ENCODE results near the gene CYP27A1.

DNA sequence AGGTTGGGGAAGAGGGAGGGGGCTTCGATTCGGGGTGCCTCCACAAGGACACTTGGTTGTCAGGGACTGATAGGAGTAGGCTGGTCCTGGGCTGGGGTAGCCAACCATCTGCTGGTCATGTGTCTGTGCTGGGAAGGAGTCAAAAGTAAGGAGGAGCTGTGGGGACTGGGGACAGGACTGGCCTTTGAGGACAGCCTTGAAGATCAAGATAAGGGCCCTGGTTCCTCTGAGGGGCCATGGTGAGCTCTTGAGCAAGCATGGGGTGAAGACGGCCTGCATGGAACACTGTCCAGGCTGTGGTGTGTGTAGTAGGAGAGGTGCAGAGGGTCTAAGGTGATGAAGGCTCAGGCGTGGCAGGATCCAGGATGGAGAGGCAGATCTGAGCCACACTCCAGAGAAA lies 1.7 kb downstream of the CYP27A1 start:
- no peak for TF ChIP-seq ZNF565 (CRISPR knock-in tag; conservative IDR thresholded peaks at IDR 0.05; ENCODE audit: low read depth)
- TF ChIP-seq POU6F1 (CRISPR knock-in tag; IDR thresholded peaks at IDR 0.05; ENCODE audit: borderline replicate concordance, low read depth) = no peak
- TF ChIP-seq BACH2 (CRISPR knock-in tag; IDR thresholded peaks at IDR 0.05; ENCODE audit: borderline replicate concordance) = no peak
- no peak for TF ChIP-seq ZFP30 (CRISPR knock-in tag; IDR thresholded peaks at IDR 0.05)
- no peak for TF ChIP-seq TOX (CRISPR knock-in tag; IDR thresholded peaks at IDR 0.05; ENCODE audit: borderline replicate concordance)
- no peak for TF ChIP-seq OSR1 (CRISPR knock-in tag; IDR thresholded peaks at IDR 0.05)
- TF ChIP-seq TCF4 (CRISPR knock-in tag; IDR thresholded peaks at IDR 0.05; ENCODE audit: borderline replicate concordance) = no peak
- TF ChIP-seq, protein P1, sequence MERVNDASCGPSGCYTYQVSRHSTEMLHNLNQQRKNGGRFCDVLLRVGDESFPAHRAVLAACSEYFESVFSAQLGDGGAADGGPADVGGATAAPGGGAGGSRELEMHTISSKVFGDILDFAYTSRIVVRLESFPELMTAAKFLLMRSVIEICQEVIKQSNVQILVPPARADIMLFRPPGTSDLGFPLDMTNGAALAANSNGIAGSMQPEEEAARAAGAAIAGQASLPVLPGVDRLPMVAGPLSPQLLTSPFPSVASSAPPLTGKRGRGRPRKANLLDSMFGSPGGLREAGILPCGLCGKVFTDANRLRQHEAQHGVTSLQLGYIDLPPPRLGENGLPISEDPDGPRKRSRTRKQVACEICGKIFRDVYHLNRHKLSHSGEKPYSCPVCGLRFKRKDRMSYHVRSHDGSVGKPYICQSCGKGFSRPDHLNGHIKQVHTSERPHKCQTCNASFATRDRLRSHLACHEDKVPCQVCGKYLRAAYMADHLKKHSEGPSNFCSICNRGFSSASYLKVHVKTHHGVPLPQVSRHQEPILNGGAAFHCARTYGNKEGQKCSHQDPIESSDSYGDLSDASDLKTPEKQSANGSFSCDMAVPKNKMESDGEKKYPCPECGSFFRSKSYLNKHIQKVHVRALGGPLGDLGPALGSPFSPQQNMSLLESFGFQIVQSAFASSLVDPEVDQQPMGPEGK (CRISPR knock-in tag; IDR thresholded peaks at IDR 0.05; ENCODE audit: borderline replicate concordance) = no peak

All from SK-N-SH treated with all-trans-retinoic acid at 6 μM for 48 hours (cell line).